IMR-90 (cell line): ENCODE data around the gene CC2D2A.

Source experiments
- BHLHE40 ChIP-seq: fragments of 150-350 bp; IDR thresholded peaks from 2 replicates; pipeline ENCODE4 v1.6.1; 2016; ENCODE audit warnings: mild to moderate bottlenecking, low read depth, low read length
- CEBPB ChIP-seq: IDR thresholded peaks from 2 replicates; pipeline ENCODE4 v1.6.1; 2012; ENCODE audit warnings: low read depth, low read length, improper control_type of control experiment
- CHD1 ChIP-seq: IDR thresholded peaks from 2 replicates; pipeline ENCODE4 v1.6.1; 2012; ENCODE audit warnings: low read depth, low read length, improper control_type of control experiment
- FOS ChIP-seq: fragments of 150-350 bp; IDR thresholded peaks from 2 replicates; pipeline ENCODE4 v1.6.1; 2016; ENCODE audit warnings: low read depth, low read length
- MAZ ChIP-seq: IDR thresholded peaks from 2 replicates; pipeline ENCODE4 v1.6.1; 2012; ENCODE audit warnings: low read depth, mild to moderate bottlenecking, low read length, improper control_type of control experiment, moderate library complexity, borderline replicate concordance
- POLR2A ChIP-seq: IDR thresholded peaks from 2 replicates; pipeline ENCODE4 v1.6.1; 2012; ENCODE audit warnings: mild to moderate bottlenecking, low read depth, low read length
- TF ChIP-seq, protein P1 (sequence below): conservative IDR thresholded peaks from 2 replicates; pipeline ENCODE4 v1.5.1; 2012; ENCODE audit warnings: mild to moderate bottlenecking, low read depth, low read length, improper control_type of control experiment

DNA sequence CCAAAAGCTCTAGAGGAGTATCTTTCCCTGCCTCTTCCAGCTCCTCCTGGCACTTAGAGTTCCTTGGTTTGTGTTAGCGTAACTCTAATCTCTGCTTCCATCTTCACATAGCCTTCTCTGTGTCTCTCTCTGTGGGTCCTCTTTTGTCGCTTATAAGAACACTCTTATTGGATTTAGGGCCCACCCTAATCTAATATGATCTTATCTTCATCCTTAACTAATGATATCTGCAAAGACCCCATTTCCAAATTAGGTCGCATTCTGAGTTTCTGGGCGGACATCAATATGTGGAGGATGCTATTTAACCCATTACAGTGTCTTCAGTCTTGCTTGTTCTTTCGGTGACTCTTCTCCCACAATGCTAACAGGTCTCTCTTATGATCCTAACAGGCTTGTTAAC, 72.3 kb downstream of the CC2D2A start:
- TF ChIP-seq, protein P1, sequence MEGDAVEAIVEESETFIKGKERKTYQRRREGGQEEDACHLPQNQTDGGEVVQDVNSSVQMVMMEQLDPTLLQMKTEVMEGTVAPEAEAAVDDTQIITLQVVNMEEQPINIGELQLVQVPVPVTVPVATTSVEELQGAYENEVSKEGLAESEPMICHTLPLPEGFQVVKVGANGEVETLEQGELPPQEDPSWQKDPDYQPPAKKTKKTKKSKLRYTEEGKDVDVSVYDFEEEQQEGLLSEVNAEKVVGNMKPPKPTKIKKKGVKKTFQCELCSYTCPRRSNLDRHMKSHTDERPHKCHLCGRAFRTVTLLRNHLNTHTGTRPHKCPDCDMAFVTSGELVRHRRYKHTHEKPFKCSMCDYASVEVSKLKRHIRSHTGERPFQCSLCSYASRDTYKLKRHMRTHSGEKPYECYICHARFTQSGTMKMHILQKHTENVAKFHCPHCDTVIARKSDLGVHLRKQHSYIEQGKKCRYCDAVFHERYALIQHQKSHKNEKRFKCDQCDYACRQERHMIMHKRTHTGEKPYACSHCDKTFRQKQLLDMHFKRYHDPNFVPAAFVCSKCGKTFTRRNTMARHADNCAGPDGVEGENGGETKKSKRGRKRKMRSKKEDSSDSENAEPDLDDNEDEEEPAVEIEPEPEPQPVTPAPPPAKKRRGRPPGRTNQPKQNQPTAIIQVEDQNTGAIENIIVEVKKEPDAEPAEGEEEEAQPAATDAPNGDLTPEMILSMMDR = no peak
- TF ChIP-seq BHLHE40 = no peak
- no peak for TF ChIP-seq MAZ
- TF ChIP-seq POLR2A = no peak
- TF ChIP-seq CHD1 = no peak
- TF ChIP-seq FOS = no peak
- no peak for TF ChIP-seq CEBPB
